GM18861 (cell line): ENCODE results near the gene HS6ST1.

Experiments used
- ATAC-seq: cut with Tn5 transposase; IDR thresholded peaks from one replicate; pipeline ENCODE4 v1.9.1; 2021; ENCODE audit not compliant: unreplicated experiment

The HS6ST1 gene

DNA sequence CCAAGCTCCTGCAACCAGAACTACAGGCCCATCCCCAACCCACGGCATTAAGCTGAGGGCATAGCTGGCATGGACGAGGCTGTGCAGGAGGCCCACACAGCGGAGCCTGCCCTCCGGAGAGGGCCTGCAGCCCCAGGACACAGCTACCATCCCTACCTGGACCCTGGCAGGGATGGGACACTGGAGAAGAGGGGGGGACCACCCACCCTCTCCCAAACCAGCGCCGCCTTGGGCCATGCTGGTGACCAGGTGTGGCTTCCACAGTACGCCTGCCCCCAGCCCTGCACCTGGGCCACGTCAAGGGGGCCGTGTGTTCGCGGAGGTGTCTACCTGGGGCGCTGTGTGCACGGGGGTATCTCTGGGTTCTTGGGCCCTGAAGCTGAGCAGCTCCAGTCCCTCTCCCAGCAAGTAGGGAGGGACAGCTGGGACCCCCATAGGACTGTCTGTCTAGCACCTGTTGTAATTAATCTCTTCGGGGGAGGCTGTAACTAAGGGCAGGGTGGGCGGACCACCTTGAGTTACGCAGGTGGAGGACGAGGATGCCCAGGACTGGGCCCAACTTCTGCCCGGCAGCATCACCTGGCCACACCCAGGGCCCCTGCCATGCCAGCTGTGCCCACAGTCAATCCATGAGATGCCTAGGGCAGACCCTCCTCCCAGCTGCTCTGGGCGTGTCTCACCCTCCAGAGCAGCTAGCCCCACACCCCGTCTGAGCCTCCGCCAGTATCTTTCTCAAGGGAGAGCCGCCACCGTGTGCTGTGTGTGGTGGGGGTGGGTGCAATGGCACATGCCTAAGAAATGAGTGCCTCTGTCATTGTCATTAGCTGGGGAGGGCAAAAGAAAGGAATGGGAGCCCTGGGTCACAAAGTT, 18.3 kb downstream of the HS6ST1 start:
- no peak for ATAC-seq

DNA sequence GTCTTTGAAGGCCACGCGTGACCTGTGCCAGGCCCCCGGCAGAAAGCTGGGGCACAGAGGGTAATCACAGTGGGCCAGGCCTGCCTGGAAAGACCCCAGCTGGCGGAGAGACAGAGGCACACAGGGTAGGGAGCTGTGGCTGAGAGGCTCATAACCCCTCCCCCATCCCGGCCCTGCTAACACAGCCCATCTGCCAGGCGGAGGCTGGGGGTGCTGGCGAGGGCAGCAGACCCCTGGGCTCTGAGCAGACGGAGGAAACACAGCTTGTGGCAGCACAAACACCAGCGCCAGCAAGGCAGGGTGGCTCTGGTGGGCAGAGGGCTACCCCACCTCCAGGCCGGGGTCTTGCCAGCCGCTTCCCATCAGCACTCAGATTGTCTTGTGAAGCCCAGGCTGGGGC, 19.0 kb downstream of the HS6ST1 start:
- no peak for ATAC-seq

DNA sequence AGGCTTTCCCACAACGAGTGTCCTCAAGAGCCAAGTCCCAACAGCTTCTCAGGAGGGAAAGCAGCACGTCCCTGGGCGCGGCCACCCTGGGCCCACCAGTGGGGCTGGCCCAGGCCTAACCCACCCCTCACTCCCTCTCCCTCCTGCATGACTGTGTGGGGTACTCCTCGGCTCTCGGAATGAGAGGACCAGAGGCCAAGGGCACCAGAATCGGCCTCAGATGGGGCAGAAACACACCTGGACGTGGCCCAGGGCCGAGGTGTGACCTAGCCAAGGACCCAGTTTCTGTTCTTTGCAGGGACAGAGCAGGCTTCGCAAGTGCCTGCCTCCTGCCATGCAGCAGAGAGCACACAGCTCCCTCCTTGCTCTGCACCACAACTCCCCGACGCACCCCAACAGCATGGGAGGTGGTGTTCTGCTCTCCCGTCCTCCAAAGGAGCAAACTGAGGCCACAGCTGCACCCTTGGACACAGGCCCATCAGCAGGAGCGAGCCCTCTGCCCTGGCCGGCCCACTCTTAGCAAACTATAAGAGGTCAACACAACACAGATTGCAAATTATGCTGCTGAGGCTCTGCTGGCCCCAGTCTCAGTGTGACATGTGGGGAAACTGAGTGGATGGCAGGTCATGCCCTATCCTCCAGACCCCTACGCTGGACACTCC, 19.7 kb downstream of the HS6ST1 start:
- ATAC-seq, result no peak

DNA sequence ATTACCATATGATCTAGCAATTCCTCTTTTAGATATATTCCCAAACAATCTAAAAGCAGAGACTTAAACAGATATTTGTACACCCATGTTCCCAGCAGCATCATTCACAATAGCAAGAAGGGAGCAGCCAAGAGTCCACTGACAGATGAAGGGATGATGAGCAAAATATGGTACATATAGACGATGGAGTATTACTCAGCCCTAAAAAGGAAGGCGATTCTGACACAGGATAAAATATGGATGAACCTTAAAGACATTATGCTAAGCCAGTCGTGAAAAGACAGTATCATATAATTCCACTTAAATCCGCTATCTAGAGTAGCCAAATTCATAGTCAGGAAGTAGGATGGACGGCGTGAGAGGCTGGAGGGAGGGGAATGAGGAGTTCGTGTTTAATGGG, 20.4 kb downstream of the HS6ST1 start:
- no peak for ATAC-seq

DNA sequence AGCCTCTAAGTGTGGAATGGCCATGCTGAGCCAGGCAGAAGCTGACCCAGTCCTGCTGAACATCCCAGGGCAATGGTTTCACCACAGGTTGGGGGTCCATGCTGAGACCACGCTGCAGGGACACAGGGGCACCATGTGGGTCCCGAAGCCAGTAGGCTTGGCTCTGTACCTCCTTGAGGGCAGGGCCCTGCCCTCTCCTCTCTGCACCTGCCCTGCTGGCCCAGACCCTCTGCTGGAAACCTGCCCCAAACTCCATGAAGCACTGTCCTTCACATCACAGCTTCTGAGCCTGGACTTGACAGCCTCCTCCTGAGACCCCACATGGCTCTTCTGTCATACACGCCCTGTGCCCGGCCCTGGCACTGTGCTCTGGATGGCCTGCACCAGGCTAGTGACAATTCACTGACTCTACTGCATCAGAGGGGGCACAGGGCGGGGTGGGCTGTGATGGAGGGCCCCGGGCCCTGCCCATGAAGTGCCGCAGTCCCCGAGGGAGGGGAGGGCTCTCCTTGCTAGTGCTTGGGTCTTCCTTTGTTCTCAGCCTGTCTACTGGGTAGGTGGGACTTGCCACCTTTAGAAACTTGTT, 24.7 kb downstream of the HS6ST1 start:
- no peak for ATAC-seq

DNA sequence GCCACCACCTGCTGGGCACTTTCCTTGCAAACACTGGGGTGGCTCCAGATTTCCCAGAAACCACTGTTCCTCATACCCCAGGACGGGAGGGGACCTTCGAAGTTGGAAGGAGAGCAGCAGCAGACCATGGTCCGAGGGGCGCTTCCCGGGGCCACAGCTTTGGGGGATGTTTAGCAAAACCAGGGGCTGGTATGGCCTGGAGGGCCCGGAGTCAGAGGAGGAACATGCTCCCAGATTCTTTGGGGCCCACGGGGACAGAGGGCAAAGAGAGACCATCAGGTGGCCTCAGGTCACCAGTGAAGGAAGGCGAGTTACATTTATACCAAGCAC, 25.3 kb downstream of the HS6ST1 start:
- no peak for ATAC-seq

DNA sequence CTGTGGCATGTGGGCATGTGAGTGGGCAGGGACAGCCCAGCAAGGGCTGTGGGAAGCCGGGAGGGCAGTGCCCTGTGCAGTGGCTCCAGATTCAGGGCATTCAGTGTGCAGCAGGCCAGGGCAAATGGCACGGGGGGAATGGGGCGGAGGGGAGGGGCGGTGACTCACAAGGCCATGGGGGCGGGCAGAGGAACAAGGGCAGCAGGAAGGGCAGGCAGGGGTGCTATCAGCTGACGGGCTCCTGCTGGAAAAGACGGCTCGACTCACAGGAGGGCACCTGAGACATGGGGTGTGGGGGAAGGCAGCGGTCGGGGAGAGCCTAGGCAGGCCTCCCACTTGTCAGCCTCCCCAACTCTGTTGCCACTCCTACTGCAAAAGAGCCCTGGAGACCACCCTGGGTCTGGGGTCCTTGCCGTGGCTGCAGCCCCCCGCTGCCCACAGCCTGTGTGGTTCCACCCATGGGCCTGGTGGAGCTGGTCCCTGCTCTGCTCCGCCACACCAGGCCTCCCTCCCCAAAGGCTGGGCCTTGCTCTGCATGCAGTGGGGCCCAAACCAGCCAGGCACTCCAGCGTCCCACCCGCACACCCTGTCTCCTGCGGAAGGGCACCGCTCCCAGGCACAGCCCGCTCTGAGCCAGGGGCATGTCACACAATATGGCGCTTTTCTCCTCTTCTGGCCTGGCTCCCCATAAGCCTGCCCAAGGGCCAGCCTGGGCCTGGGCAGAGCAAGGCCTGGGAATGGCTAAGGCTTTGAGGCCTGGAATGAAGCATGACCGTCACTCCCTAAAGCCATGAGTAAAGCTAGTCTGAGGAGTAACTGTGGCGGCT, 25.9 kb downstream of the HS6ST1 start:
- ATAC-seq, result no peak

DNA sequence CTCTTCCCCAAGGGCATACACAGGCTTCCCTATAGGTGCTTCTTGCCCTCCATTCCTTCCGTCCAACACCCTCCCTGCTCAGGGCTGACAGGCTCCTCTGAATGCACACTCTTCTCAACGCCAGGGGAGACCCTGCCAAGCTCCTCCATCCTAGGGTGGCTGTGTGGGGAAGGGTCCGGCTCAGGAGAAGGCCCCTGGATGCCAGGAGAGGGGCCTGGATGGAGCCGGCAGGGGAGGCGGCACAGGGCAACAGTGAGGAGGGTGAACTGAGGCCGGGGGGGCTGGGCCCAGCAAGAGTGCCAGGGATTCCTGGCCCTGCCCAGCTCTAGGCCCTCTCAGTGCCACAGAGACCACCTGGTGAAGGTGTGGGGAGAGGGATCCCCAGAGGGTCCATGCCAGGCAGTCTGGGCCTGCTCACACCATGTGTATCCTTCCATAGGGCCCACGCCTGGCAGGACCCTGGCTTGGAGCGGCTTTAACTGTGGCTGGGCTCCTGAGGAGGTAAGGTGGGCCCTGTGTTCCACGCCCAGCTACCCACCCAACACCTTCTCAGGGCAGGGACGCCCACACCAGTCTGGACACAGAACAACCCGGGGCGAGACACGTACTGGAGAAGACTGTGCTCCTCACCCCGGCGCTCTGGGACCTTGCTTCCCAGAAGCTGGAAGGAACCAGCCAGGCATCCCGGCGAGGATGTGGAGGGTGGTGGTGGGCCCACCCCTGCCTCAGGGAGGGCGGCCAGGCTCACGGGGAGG, 26.6 kb downstream of the HS6ST1 start:
- ATAC-seq, result no peak

DNA sequence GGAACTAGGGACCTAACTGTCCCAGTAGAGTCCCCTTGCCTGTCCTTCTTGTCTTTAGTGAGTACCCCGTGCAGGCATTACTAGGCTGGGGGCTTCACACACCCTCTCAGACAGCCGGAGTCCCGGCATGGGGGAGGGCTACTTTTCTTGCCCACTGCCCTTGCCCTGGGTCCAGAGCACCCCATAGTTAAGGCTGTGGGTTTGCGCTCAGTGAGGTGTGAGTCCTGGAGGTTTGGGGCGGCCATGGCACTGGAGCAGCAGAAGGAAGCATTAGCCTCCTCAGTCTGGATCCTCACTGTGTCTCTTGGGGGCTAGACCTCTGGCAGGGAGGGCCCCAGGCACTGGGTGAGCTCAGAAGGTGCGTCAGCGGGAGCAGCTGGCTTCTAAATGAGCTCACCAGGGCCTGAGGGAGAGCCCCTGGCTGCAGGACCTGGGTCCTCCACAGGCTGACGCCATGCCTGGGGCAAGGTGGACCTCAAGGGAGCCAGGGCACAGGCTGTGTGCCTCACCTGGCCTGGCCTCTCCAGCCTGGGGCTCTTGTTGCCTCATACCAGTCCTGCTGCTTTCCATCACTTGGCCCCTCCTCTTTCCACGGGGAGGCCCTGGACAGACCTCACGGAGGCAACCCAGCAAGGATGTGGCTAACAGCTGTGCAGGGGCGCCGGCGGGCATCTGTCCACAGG, 27.4 kb downstream of the HS6ST1 start:
- ATAC-seq, result no peak

DNA sequence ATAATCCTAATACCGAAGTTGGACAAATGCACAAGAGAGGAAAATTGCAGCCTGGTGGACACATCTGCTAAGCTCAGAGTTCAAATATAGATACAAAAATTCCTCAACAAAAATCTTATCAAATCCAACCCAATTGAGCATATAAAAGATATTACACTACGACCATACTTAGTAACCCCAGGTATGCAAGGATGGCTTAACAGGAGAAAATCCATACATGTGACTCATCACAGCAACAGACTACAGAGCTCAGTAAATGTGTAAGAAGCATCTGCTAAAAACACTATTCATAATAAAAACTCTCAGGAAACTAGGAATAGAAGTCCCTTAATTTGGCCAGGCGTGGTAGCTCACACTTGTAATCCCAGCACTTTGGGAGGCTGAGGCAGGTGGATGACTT, 28.3 kb downstream of the HS6ST1 start:
- no peak for ATAC-seq

DNA sequence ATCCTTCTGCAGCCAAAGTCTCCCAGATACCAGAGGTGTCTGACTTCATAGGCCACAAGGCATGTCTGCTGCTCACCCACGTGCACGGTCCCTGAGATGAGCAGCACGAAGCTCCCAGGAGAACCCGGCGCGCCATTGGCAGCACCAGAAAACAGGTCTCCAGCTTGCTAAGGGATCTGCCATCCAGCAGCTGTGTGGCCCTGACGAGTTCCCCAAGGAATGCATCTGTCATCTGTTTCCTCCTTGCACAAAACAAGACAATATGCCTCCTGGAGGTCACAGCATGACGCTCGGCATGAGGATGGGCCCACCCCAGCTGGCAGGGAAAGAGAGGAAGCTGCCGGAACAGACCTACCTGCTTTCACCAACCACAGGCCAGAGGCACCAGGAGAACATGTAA, 29.2 kb downstream of the HS6ST1 start:
- ATAC-seq, result no peak

DNA sequence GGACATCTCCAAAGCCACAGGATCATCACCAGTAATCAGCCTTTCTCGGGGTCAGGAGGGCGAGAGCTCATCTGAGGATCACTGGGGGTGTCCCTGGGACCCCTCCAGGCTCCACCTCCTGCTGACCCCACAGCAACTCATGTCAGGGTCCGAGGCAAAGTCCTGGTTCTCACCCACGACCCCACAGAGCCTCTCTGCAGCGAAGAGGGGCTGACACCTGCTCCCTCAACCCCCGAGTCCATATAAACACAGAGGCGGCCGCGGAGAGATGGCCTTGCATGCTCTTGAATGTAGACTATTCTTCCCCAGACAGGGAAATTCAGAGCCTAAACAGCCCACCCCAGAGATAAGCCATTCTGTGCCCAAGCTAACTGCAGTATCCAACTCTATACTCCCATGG, 29.9 kb downstream of the HS6ST1 start:
- no peak for ATAC-seq

DNA sequence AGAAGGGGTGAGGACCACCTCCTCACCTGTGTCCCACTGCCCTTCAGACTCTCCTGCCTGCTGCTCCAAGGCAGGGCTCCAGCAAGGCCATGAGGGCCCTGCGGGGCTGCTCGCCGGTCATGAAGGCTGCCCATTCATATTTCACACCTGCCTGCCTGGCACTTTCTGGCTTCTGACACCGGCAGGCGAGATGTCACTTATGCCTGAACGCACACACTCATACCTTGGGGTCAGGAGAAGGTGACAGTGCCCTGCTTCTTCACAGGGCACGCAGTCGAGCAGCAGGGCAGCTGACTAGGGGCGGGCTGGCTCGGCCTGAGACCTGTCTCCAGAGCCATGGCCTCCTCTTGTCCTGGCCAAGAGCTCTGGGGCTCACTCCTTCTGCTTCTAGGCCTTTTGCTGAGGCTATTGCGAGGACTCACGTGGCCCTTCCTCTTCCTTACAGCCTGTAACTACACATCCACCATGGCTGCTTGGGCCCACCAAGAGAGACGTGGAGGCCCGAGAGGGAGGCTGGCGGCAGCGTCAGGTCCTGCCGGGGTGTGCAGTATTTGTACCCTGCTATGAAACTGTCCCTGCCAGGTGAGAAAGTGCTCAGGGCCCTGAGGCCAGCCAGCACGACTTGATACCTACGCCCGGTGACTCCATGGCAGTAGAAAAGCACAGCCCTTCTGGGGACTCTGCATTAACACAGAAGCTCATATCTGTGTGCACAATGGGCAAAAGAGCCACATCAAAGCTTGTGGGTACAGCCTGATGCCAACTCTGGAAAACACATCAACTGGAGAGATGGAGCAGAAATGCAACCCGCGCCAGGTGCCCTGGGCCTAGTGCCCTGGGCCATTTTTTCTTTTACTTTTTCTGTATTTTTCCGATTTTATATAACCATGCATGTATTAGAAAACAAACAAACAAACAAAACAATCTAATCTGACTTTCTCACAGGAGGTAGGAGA, 30.6 kb downstream of the HS6ST1 start:
- no peak for ATAC-seq

DNA sequence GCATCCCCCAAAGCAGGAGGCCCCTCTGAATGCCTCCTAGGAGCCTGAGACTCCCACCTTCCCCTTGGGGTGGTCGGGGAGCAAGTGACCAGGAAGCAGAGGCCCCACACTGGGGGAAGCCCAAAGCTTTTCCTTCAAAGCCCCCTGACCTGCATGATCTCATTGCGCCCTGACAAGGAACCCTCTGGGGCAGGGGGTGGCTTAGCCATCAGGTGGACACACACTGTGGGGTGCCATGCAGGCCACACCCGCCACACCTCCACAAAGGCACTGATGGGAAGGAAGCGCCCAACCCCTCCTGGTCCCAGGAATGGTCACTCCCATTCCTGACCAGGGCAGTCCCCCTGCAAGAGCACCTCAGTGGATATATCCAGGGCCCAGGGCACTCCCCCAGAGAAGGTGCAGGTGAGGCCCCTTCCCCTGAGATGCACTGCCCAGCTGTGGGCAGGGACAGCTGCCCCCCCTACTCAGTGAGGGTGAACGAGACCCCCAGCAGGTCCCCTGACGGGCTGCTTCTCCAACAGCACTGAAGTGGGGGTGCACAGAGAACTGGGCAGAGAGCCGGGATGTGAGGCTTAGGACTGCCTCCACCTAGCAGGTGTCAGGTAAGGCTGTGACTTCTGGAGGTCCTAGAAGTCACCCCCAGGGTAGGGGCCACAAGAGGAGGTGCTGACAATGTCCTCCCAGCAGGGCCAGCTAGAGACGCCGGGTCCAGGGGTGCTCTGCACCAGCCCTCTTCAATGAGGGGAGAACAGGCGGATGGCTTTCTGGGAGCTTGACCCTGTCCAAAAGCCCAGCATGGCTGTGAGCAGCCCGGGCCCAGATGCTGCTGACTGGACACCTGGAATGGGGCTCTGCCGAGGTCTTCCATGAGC, 31.5 kb downstream of the HS6ST1 start:
- no peak for ATAC-seq

DNA sequence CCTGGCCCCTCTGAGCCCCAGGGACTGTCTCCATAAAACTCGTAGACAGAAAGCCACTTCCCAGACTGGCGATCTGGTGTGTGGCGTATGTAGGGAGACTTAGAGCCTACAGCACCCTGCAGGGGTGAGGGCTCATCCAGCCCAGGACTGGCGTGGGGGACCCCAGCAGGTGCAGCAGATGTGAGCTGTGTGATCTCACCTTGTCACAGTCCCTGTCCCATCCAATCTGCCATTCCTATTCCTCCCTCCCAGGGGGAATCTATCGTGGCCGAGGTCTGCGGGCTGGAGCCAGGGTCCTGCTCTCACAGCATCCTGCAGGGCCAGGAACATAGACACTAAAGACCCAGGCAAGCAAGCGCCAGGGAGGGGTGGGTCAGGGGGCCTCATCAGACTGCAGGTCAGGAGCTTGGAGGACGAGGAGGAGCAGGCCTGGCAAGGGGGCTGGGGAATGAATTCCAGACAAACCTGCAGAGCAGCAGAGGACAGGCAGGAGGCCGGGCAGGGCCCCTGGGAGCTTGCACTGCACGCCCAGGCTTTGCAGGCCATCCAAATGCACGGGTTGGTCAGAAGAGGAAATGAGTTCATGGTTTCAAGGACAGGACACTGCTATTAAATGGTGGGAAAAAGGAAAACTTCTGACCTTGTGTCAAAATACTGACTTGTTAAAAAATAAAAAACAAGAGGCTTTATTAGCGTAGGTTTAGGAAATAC, 32.5 kb downstream of the HS6ST1 start:
- no peak for ATAC-seq

DNA sequence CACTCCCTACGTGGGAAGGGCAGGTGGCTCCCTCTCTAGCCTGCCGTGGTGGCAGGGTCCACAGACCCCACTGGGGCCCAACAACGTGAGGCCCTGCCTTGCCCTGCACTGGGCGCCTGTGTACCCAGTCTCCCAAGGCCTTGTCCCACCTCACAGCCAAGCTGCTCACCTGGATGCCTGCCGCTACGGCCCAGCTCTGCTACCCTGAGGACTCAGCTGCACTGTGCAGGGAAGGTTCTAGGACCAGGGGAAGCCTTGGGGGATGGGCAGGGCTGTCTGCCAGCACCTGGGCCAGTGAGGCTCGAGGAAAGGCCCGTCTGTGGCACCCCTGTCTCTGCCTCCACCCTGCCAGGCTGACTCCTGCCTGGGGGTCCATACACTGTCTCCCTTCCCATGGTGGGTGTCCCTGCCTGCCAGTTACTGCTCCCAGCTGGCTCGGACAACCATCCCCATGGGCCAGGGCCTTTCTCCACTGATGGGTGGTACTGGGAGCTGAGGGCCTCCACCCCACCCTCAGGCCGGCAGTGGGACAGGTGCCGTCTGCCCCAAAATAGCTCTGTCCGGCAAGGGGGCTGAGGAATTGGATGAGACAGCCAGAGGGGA, 33.2 kb downstream of the HS6ST1 start:
- no peak for ATAC-seq

DNA sequence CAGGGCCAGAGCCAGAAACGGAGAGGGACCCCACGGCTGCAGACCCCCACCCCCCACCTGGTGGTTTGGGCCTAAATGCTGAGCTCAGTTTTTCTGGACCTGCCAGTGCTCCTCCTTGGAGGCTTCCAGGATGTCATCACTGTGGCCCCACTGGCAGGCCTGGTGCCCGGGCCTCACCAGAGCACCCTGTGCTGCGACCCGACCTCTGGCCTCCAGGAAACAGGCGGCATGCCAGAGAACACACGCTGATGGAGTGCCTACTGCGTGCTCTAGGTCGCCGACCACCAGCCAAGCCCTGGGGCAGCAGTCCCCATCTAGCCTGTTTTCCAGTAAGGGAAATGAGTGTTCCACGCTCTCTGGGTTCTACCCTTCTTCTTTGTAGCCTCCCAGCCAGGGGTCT, 33.8 kb downstream of the HS6ST1 start:
- no peak for ATAC-seq
